GM23248 (cell line): Measurements from ENCODE around the gene EPN2.
"Not testable (repeated sequence)": the region's sequence is repeated elsewhere in the genome, so short reads cannot be mapped to it uniquely, and the experiment has no call there.

Experiments used
- EZH2 ChIP-seq: fragments of 200-600 bp; sonication (generic); IDR thresholded peaks from 2 replicates; pipeline ENCODE4 v1.6.1; 2018; ENCODE audit warnings: antibody characterized with exemption, mild to moderate bottlenecking; ENCODE audit not compliant: insufficient read depth, poor library complexity, severe bottlenecking
- EZH2phosphoT487 ChIP-seq: fragments of 200-600 bp; sonication (generic); IDR thresholded peaks from 2 replicates; pipeline ENCODE4 v1.6.1; 2018; ENCODE audit warnings: antibody characterized with exemption, moderate library complexity, mild to moderate bottlenecking, low read depth; ENCODE audit not compliant: insufficient read depth

GRCh38 chr17:19278284-19278683 is 41.1 kb downstream of the EPN2 start:
- not testable (repeated sequence) for TF ChIP-seq EZH2, EZH2phosphoT487
